SU-DHL-6 (cell line): ENCODE data around the gene MTCP1.

Experiments
- H2AFZ ChIP-seq: fragments of 200-600 bp; sonication (generic); 2 replicates; pipeline ENCODE4 v1.6.1; 2014; ENCODE audit warnings: low read depth, mild to moderate bottlenecking, moderate library complexity, mixed read lengths, antibody characterized with exemption, low read length; ENCODE audit not compliant: severe bottlenecking
- H3F3A ChIP-seq: fragments of 200-600 bp; shearing (Covaris generic); 2 replicates; pipeline ENCODE4 v1.6.0; 2016; ENCODE audit warnings: antibody characterized with exemption, mild to moderate bottlenecking; ENCODE audit not compliant: insufficient read depth
- H3K27ac ChIP-seq: fragments of 200-600 bp; sonication (generic); 2 replicates; pipeline ENCODE4 v1.5.1; 2016; ENCODE audit warnings: low read depth, mild to moderate bottlenecking, low read length, moderate library complexity, mixed read lengths
- H3K27me3 ChIP-seq: fragments of 200-600 bp; sonication (generic), shearing (Covaris generic); 2 replicates; pipeline ENCODE4 v1.6.0; 2014; ENCODE audit warnings: mild to moderate bottlenecking, low read length
- H3K36me3 ChIP-seq: fragments of 200-600 bp; sonication (generic); 2 replicates; pipeline ENCODE4 v1.6.1; 2014; ENCODE audit warnings: mild to moderate bottlenecking, low read length, mixed read lengths
- H3K4me2 ChIP-seq: fragments of 300-600, 200-600 bp; shearing (Covaris generic), sonication (generic); 2 replicates; pipeline ENCODE4 v1.6.0; 2014; ENCODE audit warnings: low read length, low read depth, mild to moderate bottlenecking; ENCODE audit not compliant: poor library complexity, severe bottlenecking
- H3K4me3 ChIP-seq: fragments of 200-600 bp; sonication (generic); 2 replicates; pipeline ENCODE4 v1.5.1; 2014; ENCODE audit warnings: antibody characterized with exemption, low read length, mild to moderate bottlenecking, mixed read lengths; ENCODE audit not compliant: insufficient read depth, poor library complexity, severe bottlenecking
- H3K79me2 ChIP-seq: fragments of 200-600 bp; sonication (generic); 2 replicates; pipeline ENCODE4 v1.6.1; 2014; ENCODE audit warnings: mild to moderate bottlenecking, low read length, moderate library complexity; ENCODE audit not compliant: insufficient read depth
- H3K9ac ChIP-seq: fragments of 200-600 bp; sonication (generic); 2 replicates; pipeline ENCODE4 v1.7.0; 2014; ENCODE audit warnings: mild to moderate bottlenecking, low read length
- H3K9me2 ChIP-seq: fragments of 200-600 bp; sonication (generic); replicated peaks from 2 replicates; pipeline ENCODE4 v1.6.1; 2014; ENCODE audit warnings: low read length; ENCODE audit not compliant: insufficient read depth
- H3K9me3 ChIP-seq: fragments of 200-600 bp; sonication (generic); 2 replicates; pipeline ENCODE4 v1.6.1; 2014; ENCODE audit warnings: low read length, mixed read lengths; ENCODE audit not compliant: insufficient read depth
- H4K20me1 ChIP-seq: fragments of 200-600 bp; sonication (generic); 2 replicates; pipeline ENCODE4 v1.6.1; 2014; ENCODE audit warnings: low read depth, mild to moderate bottlenecking, antibody characterized with exemption, low read length, moderate library complexity, mixed read lengths
- CTCF ChIP-seq: fragments of 200-600 bp; sonication (generic); IDR thresholded peaks from one replicate; pipeline ENCODE4 v1.5.1; 2017; ENCODE audit warnings: antibody characterized with exemption, mild to moderate bottlenecking, low read length, moderate library complexity; ENCODE audit not compliant: insufficient read depth, poor library complexity, severe bottlenecking
- EZH2phosphoT487 ChIP-seq: fragments of 200-600 bp; sonication (generic), shearing (Covaris generic); conservative IDR thresholded peaks from 2 replicates; pipeline ENCODE4 v1.6.1; 2018; ENCODE audit warnings: mild to moderate bottlenecking, antibody characterized with exemption, low read length, moderate library complexity, mixed read lengths

The MTCP1 gene

GRCh38 chrX:155055494-155055893 lies 15.4 kb downstream of the MTCP1 start:
- no peak overlapping the region for H3K4me2 ChIP-seq
- no peak overlapping the region for H2AFZ ChIP-seq
- no peaks in the 10 kb centered on the region for H3K9me3 ChIP-seq
- H4K20me1 ChIP-seq = no peaks in the 10 kb centered on the region
- TF ChIP-seq CTCF (no peak), EZH2phosphoT487 (no peak)
- H3K9me2 ChIP-seq = no peaks in the 10 kb centered on the region
- H3K27ac ChIP-seq = no peak overlapping the region
- no peaks in the 10 kb centered on the region for H3K79me2 ChIP-seq
- no peak overlapping the region for H3K4me3 ChIP-seq
- H3K36me3 ChIP-seq = 0 out of 2 replicates have a peak, but pooled peaks cover 4% of the 10 kb centered on the region
- no peak overlapping the region for H3K9ac ChIP-seq
- no peaks in the 10 kb centered on the region for H3F3A ChIP-seq
- no peaks in the 10 kb centered on the region for H3K27me3 ChIP-seq

- Histone ChIP-seq H3K4me2 (no peak overlapping the region), H3K9ac (no peak overlapping the region), H3K4me3 (no peak overlapping the region), H3K9me2 (no peaks in the 10 kb centered on the region), H4K20me1 (no peaks in the 10 kb centered on the region), H3K79me2 (no peaks in the 10 kb centered on the region), H2AFZ (no peak overlapping the region), H3K9me3 (no peaks in the 10 kb centered on the region), H3K27ac (no peak overlapping the region), H3K36me3 (no peaks in the 10 kb centered on the region), H3F3A (no peaks in the 10 kb centered on the region), H3K27me3 (no peaks in the 10 kb centered on the region)
- TF ChIP-seq EZH2phosphoT487 (no peak), CTCF (no peak)
Observed at GRCh38 chrX:155054255-155054654, 16.7 kb downstream of the MTCP1 start.

- Histone ChIP-seq H3K9ac (no peak overlapping the region), H2AFZ (no peak overlapping the region), H3K27ac (no peak overlapping the region), H3K4me3 (no peak overlapping the region), H3K79me2 (no peaks in the 10 kb centered on the region), H3K27me3 (no peaks in the 10 kb centered on the region), H4K20me1 (no peaks in the 10 kb centered on the region), H3K4me2 (no peak overlapping the region), H3K36me3 (no peaks in the 10 kb centered on the region), H3K9me2 (no peaks in the 10 kb centered on the region), H3F3A (no peaks in the 10 kb centered on the region), H3K9me3 (no peaks in the 10 kb centered on the region)
- TF ChIP-seq CTCF = no peak
- TF ChIP-seq EZH2phosphoT487 = no peak
Observed at GRCh38 chrX:155053656-155054055, 17.3 kb downstream of the MTCP1 start.
